PC-3 (cell line): ENCODE data around the gene TPPP. TPM values are rescaled to one million over a fixed set of nuclear protein-coding genes. Genes with fewer than 3 reads are reported as not detected.

Experiments used
- ATAC-seq: fragments of 200-7000 bp; cut with Tn5 transposase; 2 replicates; pipeline ENCODE4 v1.9.1; 2020; ENCODE audit warnings: mild to moderate bottlenecking, moderate library complexity
- BruUV-seq: library from RNA; stranded (reverse); fragments of 400-500 nt; replicated peaks from 2 replicates; lab custom pipeline; 2021; lab: Mats Ljungman, UMichigan
- CTCF ChIA-PET: fragments of 300-600 bp; sonication (Branson Sonifier 250); formaldehyde crosslinking; loops from one replicate; lab custom pipeline; 2022; ENCODE audit warnings: antibody characterized with exemption; lab: Charles Lee
- POLR2A ChIA-PET: fragments of 300-600 bp; sonication (Branson Sonifier 250); formaldehyde crosslinking; loops from one replicate; lab custom pipeline; 2022; ENCODE audit warnings: antibody characterized with exemption; ENCODE audit not compliant: unreplicated experiment; lab: Charles Lee
- DNase-seq: peaks from one replicate; pipeline ENCODE4 v3.0.0-alpha.2; 2015
- H2AFZ ChIP-seq: fragments of 300-600 bp; sonication (generic); 2 replicates; pipeline ENCODE4 v1.6.0; 2016; ENCODE audit warnings: antibody characterized with exemption, low read length
- H3F3A ChIP-seq: fragments of 300-600 bp; sonication (generic); one replicate; pipeline ENCODE4 v1.6.0; 2017; ENCODE audit warnings: antibody characterized with exemption, low read length, control low read depth, mild to moderate bottlenecking; ENCODE audit not compliant: unreplicated experiment
- H3K27ac ChIP-seq: fragments of 300-600 bp; sonication (generic); 2 replicates; pipeline ENCODE4 v1.5.1; 2016; ENCODE audit warnings: mild to moderate bottlenecking, low read length
- H3K27me3 ChIP-seq: fragments of 300-600 bp; sonication (generic); 2 replicates; pipeline ENCODE4 v1.6.1; 2016; ENCODE audit warnings: low read length, mixed read lengths
- H3K36me3 ChIP-seq: fragments of 300-600 bp; sonication (generic); 2 replicates; pipeline ENCODE4 v1.6.1; 2016; ENCODE audit warnings: low read depth, mixed run types, low read length, mixed read lengths
- H3K4me1 ChIP-seq: fragments of 300-600 bp; sonication (generic); 2 replicates; pipeline ENCODE4 v1.5.1; 2016; ENCODE audit warnings: low read length; ENCODE audit not compliant: insufficient read depth
- H3K4me2 ChIP-seq: fragments of 300-600 bp; sonication (generic); 2 replicates; pipeline ENCODE4 v1.6.0; 2016; ENCODE audit warnings: low read length
- H3K4me3 ChIP-seq: fragments of 300-600 bp; sonication (generic); 2 replicates; pipeline ENCODE4 v1.5.1; 2016; ENCODE audit warnings: mild to moderate bottlenecking, low read length, mixed read lengths
- H3K79me2 ChIP-seq: fragments of 300-600 bp; sonication (generic); 2 replicates; pipeline ENCODE4 v1.6.1; 2017; ENCODE audit warnings: low read length, mixed read lengths
- H3K9ac ChIP-seq: fragments of 300-600 bp; sonication (generic); 2 replicates; pipeline ENCODE4 v1.6.0; 2016; ENCODE audit warnings: mild to moderate bottlenecking, low read length
- H3K9me2 ChIP-seq: fragments of 300-600 bp; sonication (generic); replicated peaks from 2 replicates; pipeline ENCODE4 v1.6.1; 2016; ENCODE audit warnings: mixed run types, low read length, mixed read lengths
- H3K9me3 ChIP-seq: fragments of 300-600 bp; sonication (generic); 2 replicates; pipeline ENCODE4 v1.6.1; 2016; ENCODE audit warnings: low read length, mixed read lengths
- H4K20me1 ChIP-seq: fragments of 300-600 bp; sonication (generic); 2 replicates; pipeline ENCODE4 v1.6.1; 2016; ENCODE audit warnings: low read length, mixed read lengths
- EZH2 ChIP-seq: fragments of 300-600 bp; sonication (generic); IDR thresholded peaks from one replicate; pipeline ENCODE4 v1.6.1; 2017; ENCODE audit warnings: antibody characterized with exemption, mild to moderate bottlenecking, low read length; ENCODE audit not compliant: unreplicated experiment
- EZH2phosphoT487 ChIP-seq: fragments of 300-600 bp; sonication (generic); IDR thresholded peaks from 2 replicates; pipeline ENCODE4 v1.6.1; 2018; ENCODE audit warnings: mild to moderate bottlenecking, antibody characterized with exemption, low read length, borderline replicate concordance
- intact Hi-C: fragments of 100-400 bp; cut with micrococcal nuclease; formaldehyde crosslinking; loops from 2 replicates; pipeline ENCODE4 v1.9.0; 2023
- total RNA-seq: library from RNA; depleted of rRNA; stranded (reverse); fragments of >200 nt; gene quantifications from 2 replicates; pipeline ENCODE4 v1.2.3, GENCODE V29; 2014
- TF ChIP-seq, protein P1 (sequence below): fragments of 300-600 bp; sonication (generic); conservative IDR thresholded peaks from 2 replicates; pipeline ENCODE4 v1.5.1; 2017; ENCODE audit warnings: antibody characterized with exemption, low read depth, mild to moderate bottlenecking, low read length

The TPPP gene
- total RNA-seq, 1 experiment from 2014 or later, result 1.9 TPM

DNA sequence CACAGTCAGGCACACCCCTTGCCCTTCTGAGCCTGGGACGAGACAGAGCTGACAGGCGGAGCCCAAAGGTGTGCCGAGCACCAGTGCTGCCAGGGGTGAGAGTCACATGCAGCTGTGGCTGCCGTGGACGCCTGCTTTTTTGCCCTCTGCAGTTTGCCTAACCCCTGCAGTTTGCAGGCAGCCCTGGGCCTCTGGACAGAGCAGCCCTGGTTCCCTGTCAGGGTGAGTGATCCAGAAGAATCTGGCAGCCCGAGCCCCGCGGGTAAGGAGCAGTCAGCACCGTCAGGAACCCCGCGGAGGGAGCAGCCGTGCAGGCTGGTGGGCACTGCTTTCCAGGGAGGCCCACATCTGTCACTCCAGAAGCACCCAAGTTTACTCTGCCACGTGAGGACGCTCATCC, 50.7 kb downstream of the TPPP start:
- intact Hi-C loops, result no loop called here
- H3K79me2 ChIP-seq, result no peaks in the 10 kb centered on the region
- ATAC-seq (no peak), DNase-seq (no peak)
- H4K20me1 ChIP-seq, result no peaks in the 10 kb centered on the region
- H3K27me3 ChIP-seq, result no peaks in the 10 kb centered on the region
- H3F3A ChIP-seq, result no peaks in the 10 kb centered on the region
- H3K9ac ChIP-seq, result no peak overlapping the region
- BruUV-seq, result no TSS peak
- ChIA-PET POLR2A (no interaction called here), CTCF (no interaction called here)
- TF ChIP-seq EZH2phosphoT487 (no peak), EZH2 (no peak)
- TF ChIP-seq, protein P1, sequence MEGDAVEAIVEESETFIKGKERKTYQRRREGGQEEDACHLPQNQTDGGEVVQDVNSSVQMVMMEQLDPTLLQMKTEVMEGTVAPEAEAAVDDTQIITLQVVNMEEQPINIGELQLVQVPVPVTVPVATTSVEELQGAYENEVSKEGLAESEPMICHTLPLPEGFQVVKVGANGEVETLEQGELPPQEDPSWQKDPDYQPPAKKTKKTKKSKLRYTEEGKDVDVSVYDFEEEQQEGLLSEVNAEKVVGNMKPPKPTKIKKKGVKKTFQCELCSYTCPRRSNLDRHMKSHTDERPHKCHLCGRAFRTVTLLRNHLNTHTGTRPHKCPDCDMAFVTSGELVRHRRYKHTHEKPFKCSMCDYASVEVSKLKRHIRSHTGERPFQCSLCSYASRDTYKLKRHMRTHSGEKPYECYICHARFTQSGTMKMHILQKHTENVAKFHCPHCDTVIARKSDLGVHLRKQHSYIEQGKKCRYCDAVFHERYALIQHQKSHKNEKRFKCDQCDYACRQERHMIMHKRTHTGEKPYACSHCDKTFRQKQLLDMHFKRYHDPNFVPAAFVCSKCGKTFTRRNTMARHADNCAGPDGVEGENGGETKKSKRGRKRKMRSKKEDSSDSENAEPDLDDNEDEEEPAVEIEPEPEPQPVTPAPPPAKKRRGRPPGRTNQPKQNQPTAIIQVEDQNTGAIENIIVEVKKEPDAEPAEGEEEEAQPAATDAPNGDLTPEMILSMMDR, result no peak
- H2AFZ ChIP-seq, result no peak overlapping the region
- no peak overlapping the region for H3K27ac ChIP-seq
- H3K4me1 ChIP-seq, result no peaks in the 10 kb centered on the region
- H3K4me3 ChIP-seq, result no peak overlapping the region
- H3K4me2 ChIP-seq, result no peak overlapping the region
- no peaks in the 10 kb centered on the region for H3K9me2 ChIP-seq
- H3K9me3 ChIP-seq, result no peaks in the 10 kb centered on the region
- peaks cover 52% of the 10 kb centered on the region for H3K36me3 ChIP-seq

DNA sequence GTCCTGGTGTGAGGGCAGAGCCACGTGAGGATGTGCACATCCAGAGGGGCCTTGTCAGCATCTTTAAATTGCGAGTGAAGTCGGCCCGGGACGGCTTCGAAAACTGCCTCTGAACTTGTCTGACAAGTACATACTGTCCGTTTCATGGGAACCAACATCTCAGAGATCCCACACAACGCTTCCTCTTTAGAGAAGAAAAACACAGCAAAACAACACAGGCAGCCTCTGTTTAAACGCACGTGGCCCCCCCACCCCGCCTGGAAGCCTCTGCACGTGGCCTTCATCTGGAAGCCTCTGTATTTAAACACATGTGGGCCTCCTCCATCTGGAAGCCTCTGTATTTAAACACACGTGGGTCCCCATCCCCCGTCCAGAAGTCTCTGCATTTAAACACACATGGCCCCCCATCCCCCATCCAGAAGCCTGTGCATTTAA, 51.8 kb downstream of the TPPP start:
- ChIA-PET CTCF (no interaction called here), POLR2A (no interaction called here)
- no peaks in the 10 kb centered on the region for H3K27me3 ChIP-seq
- H3K4me1 ChIP-seq, result no peaks in the 10 kb centered on the region
- peaks cover 44% of the 10 kb centered on the region for H3K36me3 ChIP-seq
- DNase-seq (no peak), ATAC-seq (no peak)
- TF ChIP-seq, protein P1, result no peak
- TF ChIP-seq EZH2 (no peak), EZH2phosphoT487 (no peak)
- no peak overlapping the region for H3K27ac ChIP-seq
- H3K9me2 ChIP-seq, result no peaks in the 10 kb centered on the region
- intact Hi-C loops, result no loop called here
- no peaks in the 10 kb centered on the region for H3K9me3 ChIP-seq
- H2AFZ ChIP-seq, result no peak overlapping the region
- H4K20me1 ChIP-seq, result no peaks in the 10 kb centered on the region
- no TSS peak for BruUV-seq
- H3K4me2 ChIP-seq, result no peak overlapping the region
- no peak overlapping the region for H3K9ac ChIP-seq
- no peak overlapping the region for H3K4me3 ChIP-seq
- H3F3A ChIP-seq, result no peaks in the 10 kb centered on the region
- no peaks in the 10 kb centered on the region for H3K79me2 ChIP-seq

DNA sequence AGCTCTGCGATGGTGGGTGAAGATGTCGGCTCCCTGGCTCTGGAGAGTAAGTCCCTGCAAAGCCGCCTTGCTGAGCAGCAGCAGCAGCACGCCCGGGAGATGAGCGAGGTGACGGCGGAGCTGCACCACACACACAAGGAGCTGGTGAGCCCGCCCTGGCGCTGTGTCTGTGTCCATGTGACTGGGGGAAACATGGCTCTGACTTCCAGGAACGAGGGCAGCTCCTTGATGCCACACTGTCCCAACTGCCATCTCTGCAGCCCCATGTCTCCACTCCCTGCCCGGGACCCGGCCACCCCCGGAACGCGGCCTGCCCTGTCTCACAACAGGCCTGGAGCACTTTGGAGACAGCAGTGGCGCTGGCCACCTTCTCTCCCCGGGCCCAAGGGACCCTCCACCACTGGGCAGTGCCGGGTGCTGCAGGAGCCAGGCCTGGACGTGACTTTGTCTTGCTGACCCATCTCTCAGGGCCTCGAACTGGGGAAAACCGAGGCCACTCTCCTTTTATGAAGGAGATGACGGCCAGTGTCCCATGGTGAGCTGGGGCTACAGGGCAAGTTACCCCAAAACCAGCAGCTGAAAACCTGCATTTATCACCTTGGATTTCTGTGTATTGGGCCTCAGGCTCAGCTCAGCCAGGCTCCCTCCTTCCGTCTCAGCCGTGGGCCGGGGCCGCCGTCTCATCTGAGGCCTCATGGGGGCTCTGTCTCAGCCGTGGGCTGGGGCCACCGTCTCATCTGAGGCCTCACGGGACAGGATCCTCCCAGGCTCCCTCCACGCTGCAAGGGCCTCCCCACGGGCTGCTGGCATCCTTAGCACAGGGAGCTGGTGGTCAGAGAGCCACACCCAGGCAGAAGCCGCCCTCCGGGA, 52.5 kb downstream of the TPPP start:
- H2AFZ ChIP-seq, result no peak overlapping the region
- POLR2A ChIA-PET, result no interaction called here
- BruUV-seq, result no TSS peak

More for the DNA sequence above, 52.5 kb downstream of the TPPP start:
- ATAC-seq (no peak), DNase-seq (no peak)
- Histone ChIP-seq H3K4me1 (no peaks in the 10 kb centered on the region), H3K9me3 (no peaks in the 10 kb centered on the region), H4K20me1 (no peaks in the 10 kb centered on the region), H3F3A (no peaks in the 10 kb centered on the region), H3K27me3 (no peaks in the 10 kb centered on the region), H3K4me2 (no peak overlapping the region), H3K4me3 (no peak overlapping the region), H3K9ac (no peak overlapping the region), H3K79me2 (no peaks in the 10 kb centered on the region), H3K27ac (no peak overlapping the region), H3K36me3 (peaks cover 41% of the 10 kb centered on the region), H3K9me2 (no peaks in the 10 kb centered on the region)
- CTCF ChIA-PET, result no interaction called here
- intact Hi-C loops, result no loop called here
- no peak for TF ChIP-seq EZH2
- TF ChIP-seq, protein P1, result no peak
- TF ChIP-seq EZH2phosphoT487, result no peak
